Measurements from ENCODE around the gene LPAR3. TPM values are rescaled to one million over a fixed set of nuclear protein-coding genes. Genes with fewer than 3 reads are reported as not detected.

Gene LPAR3
- total and polyA plus RNA-seq, 2 of the 4 experiments (the other 2 are of a cell fraction): 0.09 to 0.18 TPM

DNA sequence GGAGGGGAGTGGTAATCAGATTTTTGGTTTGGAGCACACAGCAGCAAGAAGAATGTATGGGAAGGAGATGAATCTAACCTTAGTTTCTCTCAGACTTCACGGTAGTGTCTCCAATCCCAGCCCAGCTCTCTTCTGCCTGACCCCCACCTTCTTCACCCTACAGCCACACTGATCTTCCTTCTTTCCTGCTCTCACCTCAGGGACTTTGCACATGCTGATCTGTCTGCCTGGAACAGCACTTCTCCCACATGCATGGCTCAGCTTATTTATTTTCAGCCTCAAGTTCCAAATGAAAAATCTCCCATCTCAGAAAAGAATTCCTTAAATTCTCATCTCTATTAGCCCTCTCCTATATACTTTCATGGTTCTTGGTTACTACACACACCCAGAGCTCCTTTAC lies 48.8 kb upstream of the LPAR3 start:
- DNase-seq: no peak

More for the DNA sequence above, 48.8 kb upstream of the LPAR3 start:
- ChIA-PET CTCF (no interaction called here), POLR2A (ENCODE audit: unreplicated experiment) (no interaction called here)
- H2BK15ac ChIP-seq (ENCODE audit: low read depth, low read length): no peak overlapping the region
- H3K79me1 ChIP-seq (ENCODE audit: low read depth in 1 of 2, low read length in 2 of 2): no peaks in the 10 kb centered on the region
- no peak overlapping the region for H2AK5ac ChIP-seq (ENCODE audit: low read depth, low read length)
- intact Hi-C loops (cut with micrococcal nuclease): no loop called here
- H3K56ac ChIP-seq (ENCODE audit: extremely low read depth, insufficient read depth, low read length): no peak overlapping the region
- no peak overlapping the region for H3K18ac ChIP-seq (ENCODE audit: low read depth, low read length)
- no peak overlapping the region for H2BK20ac ChIP-seq (ENCODE audit: low read depth, low read length)
- no peak overlapping the region for H2BK5ac ChIP-seq (ENCODE audit: low read depth, low read length, poor library complexity, severe bottlenecking)
- H2AK9ac ChIP-seq (replicated peaks; ENCODE audit: low read depth, low read length, poor library complexity): no peak overlapping the region
- WGBS, 2 experiments (ENCODE audit: extremely low coverage in 2 of 2, insufficient read length in 1 of 2): 67% methylated on average over 1 of the region's 1 CpG; no CpG with 5 or more reads in 1 of the 2 experiments
- in situ Hi-C loops (cut with MboI; ENCODE audit: low sequenced_read_pairs): loop anchor here (25.0 kb wide), 1 partner anchor 330 kb away; no protein-coding TSS in a partner anchor
- dilution Hi-C loops (cut with HindIII; ENCODE audit: low sequenced_read_pairs, unreplicated experiment): no loop called here
- 0 out of 2 replicates have a peak, but pooled peaks cover 3% of the 10 kb centered on the region for H4K20me1 ChIP-seq (ENCODE audit: insufficient read depth, low read length)
- H3K4me1 ChIP-seq (ENCODE audit: control insufficient read depth, insufficient read depth, low read length): peaks cover 2% of the 10 kb centered on the region; the same call in 1 of the 2 replicates
- no TSS peak for BruUV-seq (replicated peaks)
- no peak overlapping the region for H2BK120ac ChIP-seq (ENCODE audit: low read depth, low read length)
- H3K23ac ChIP-seq (ENCODE audit: low read depth, low read length): no peak overlapping the region
- H3K9me1 ChIP-seq (ENCODE audit: insufficient read depth, low read length): peaks cover 9% of the 10 kb centered on the region; the same call in 1 of the 2 replicates
- H4K5ac ChIP-seq (ENCODE audit: low read depth, low read length): no peak overlapping the region
- no peak overlapping the region for H3K4me2 ChIP-seq (ENCODE audit: low read depth, low read length)
- H2AFZ ChIP-seq (replicated peaks; ENCODE audit: low read length, poor library complexity): no peak overlapping the region
- no peak overlapping the region for H3K4ac ChIP-seq (ENCODE audit: low read depth, low read length)
- H3K4me3 ChIP-seq (ENCODE audit: insufficient read depth, low read depth, low read length): no peak overlapping the region
- H3K27me3 ChIP-seq (ENCODE audit: control insufficient read depth, insufficient read depth, low read length): peaks cover 2% of the 10 kb centered on the region; the same call in 1 of the 2 replicates
- TF ChIP-seq CHD1 (IDR thresholded peaks at IDR 0.05; ENCODE audit: low read depth, low read length): no peak
- TF ChIP-seq RAD21 (IDR thresholded peaks at IDR 0.05; ENCODE audit: low read length): no peak
- TF ChIP-seq, protein P1, sequence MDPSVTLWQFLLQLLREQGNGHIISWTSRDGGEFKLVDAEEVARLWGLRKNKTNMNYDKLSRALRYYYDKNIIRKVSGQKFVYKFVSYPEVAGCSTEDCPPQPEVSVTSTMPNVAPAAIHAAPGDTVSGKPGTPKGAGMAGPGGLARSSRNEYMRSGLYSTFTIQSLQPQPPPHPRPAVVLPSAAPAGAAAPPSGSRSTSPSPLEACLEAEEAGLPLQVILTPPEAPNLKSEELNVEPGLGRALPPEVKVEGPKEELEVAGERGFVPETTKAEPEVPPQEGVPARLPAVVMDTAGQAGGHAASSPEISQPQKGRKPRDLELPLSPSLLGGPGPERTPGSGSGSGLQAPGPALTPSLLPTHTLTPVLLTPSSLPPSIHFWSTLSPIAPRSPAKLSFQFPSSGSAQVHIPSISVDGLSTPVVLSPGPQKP (IDR thresholded peaks at IDR 0.05; ENCODE audit: borderline replicate concordance, low read depth, low read length): no peak
- TF ChIP-seq RCOR1 (IDR thresholded peaks at IDR 0.05; ENCODE audit: insufficient replicate concordance, low read length): no peak
- TF ChIP-seq, protein P2, sequence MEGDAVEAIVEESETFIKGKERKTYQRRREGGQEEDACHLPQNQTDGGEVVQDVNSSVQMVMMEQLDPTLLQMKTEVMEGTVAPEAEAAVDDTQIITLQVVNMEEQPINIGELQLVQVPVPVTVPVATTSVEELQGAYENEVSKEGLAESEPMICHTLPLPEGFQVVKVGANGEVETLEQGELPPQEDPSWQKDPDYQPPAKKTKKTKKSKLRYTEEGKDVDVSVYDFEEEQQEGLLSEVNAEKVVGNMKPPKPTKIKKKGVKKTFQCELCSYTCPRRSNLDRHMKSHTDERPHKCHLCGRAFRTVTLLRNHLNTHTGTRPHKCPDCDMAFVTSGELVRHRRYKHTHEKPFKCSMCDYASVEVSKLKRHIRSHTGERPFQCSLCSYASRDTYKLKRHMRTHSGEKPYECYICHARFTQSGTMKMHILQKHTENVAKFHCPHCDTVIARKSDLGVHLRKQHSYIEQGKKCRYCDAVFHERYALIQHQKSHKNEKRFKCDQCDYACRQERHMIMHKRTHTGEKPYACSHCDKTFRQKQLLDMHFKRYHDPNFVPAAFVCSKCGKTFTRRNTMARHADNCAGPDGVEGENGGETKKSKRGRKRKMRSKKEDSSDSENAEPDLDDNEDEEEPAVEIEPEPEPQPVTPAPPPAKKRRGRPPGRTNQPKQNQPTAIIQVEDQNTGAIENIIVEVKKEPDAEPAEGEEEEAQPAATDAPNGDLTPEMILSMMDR (conservative IDR thresholded peaks at IDR 0.05; ENCODE audit: low read depth, low read length): no peak
- TF ChIP-seq POLR2A (IDR thresholded peaks at IDR 0.05; ENCODE audit: low read depth, low read length): no peak
- TF ChIP-seq RFX5 (IDR thresholded peaks at IDR 0.05; ENCODE audit: low read depth, low read length): no peak
- TF ChIP-seq BHLHE40 (IDR thresholded peaks at IDR 0.05; ENCODE audit: low read depth, low read length): no peak
- no peak for TF ChIP-seq MAZ (IDR thresholded peaks at IDR 0.05; ENCODE audit: borderline replicate concordance, low read depth, low read length)
- no peak for TF ChIP-seq MXI1 (IDR thresholded peaks at IDR 0.05; ENCODE audit: borderline replicate concordance, low read depth, low read length)
- TF ChIP-seq FOS (IDR thresholded peaks at IDR 0.05; ENCODE audit: low read depth, low read length): no peak
- TF ChIP-seq NFE2L2 (IDR thresholded peaks at IDR 0.05; ENCODE audit: low read depth, low read length): no peak
- no peak for TF ChIP-seq SMC3 (IDR thresholded peaks at IDR 0.05; ENCODE audit: low read depth, low read length)
- TF ChIP-seq, protein P3, sequence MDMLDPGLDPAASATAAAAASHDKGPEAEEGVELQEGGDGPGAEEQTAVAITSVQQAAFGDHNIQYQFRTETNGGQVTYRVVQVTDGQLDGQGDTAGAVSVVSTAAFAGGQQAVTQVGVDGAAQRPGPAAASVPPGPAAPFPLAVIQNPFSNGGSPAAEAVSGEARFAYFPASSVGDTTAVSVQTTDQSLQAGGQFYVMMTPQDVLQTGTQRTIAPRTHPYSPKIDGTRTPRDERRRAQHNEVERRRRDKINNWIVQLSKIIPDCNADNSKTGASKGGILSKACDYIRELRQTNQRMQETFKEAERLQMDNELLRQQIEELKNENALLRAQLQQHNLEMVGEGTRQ (IDR thresholded peaks at IDR 0.05; ENCODE audit: low read depth, low read length): no peak
- TF ChIP-seq CEBPB (IDR thresholded peaks at IDR 0.05; ENCODE audit: low read depth, low read length): no peak
- no peak for TF ChIP-seq MAFK (IDR thresholded peaks at IDR 0.05; ENCODE audit: low read depth, low read length)
- H3K9me3 ChIP-seq (ENCODE audit: control insufficient read depth, insufficient read depth, low read length): no peaks in the 10 kb centered on the region
- H4K8ac ChIP-seq (ENCODE audit: low read depth in 2 of 2, low read length in 2 of 2): no peak overlapping the region
- no peak overlapping the region for H3K14ac ChIP-seq (replicated peaks; ENCODE audit: low read depth, low read length)
- no peak overlapping the region for H3K27ac ChIP-seq (ENCODE audit: insufficient read depth, low read length)
- no peaks in the 10 kb centered on the region for H3K36me3 ChIP-seq (ENCODE audit: control insufficient read depth, insufficient read depth, low read length)
- no peak overlapping the region for H3K9ac ChIP-seq (ENCODE audit: low read depth, low read length)
- H4K91ac ChIP-seq (ENCODE audit: insufficient read depth, low read depth, low read length): no peak overlapping the region
- ATAC-seq (ENCODE audit: low read depth): no peak

All from IMR-90 (cell line).